OCI-LY3 (cell line): ENCODE results near the gene OR4D6.

Source experiments
- CTCF ChIP-seq: fragments of 200-600, 300-600 bp; sonication (generic); IDR thresholded peaks from 2 replicates; pipeline ENCODE4 v1.5.1; 2014; ENCODE audit warnings: antibody characterized with exemption, low read length, low read depth
- EZH2phosphoT487 ChIP-seq: fragments of 200-600 bp; shearing (Covaris generic); IDR thresholded peaks from 2 replicates; pipeline ENCODE4 v1.6.1; 2018; ENCODE audit warnings: antibody characterized with exemption, mixed run types, low read depth

DNA sequence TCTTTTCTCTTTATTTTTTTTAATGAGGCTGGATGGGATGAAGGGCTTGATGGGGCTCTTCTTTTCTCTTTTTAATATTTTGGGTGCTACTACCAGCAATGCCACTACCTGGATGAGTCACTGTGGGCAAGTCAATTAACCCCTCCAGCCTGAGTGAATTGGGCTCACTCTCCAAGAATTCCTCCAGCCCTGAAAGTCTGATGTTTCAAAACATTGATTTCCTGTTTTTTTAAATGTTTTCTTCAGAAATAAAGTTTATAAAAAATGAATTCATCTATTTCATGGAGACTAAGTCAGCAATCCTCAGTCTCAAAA is 29.7 kb upstream of the OR4D6 start:
- TF ChIP-seq CTCF (no peak), EZH2phosphoT487 (no peak)
